GM12878 (cell line): ENCODE data around the gene SYN1. TPM values are rescaled to one million over a fixed set of nuclear protein-coding genes. Genes with fewer than 3 reads are reported as not detected.
A peak's percentile ranks its signal among the peaks of the same experiment; 100 is the strongest.

Experiments used
- ATAC-seq: fragments of 200-7000 bp; cut with Tn5 transposase; 3 replicates; pipeline ENCODE4 v1.9.1; 2020; ENCODE audit warnings: mild to moderate bottlenecking, moderate library complexity
- BruUV-seq: library from RNA; stranded (reverse); fragments of 400-500 nt; replicated peaks from 2 replicates; lab custom pipeline; 2021; lab: Mats Ljungman, UMichigan
- CTCF ChIA-PET: fragments of 300-600 bp; sonication (Branson Sonifier 250); formaldehyde crosslinking; extraction: SDS; loops from one replicate; lab custom pipeline; 2021; ENCODE audit warnings: inconsistent platforms; lab: Yijun Ruan, JAX
- POLR2A ChIA-PET: fragments of 350-600 bp; formaldehyde crosslinking; extraction: SDS; loops from one replicate; lab custom pipeline; 2021; ENCODE audit warnings: inconsistent platforms; lab: Charles Lee
- RAD21 ChIA-PET: fragments of 300-600 bp; sonication (Branson Sonifier 250); formaldehyde crosslinking; loops from one replicate; lab custom pipeline; 2023; ENCODE audit warnings: antibody characterized with exemption; ENCODE audit not compliant: unreplicated experiment; lab: Charles Lee
- SMC1A ChIA-PET: fragments of 300-600 bp; sonication (Branson Sonifier 250); formaldehyde crosslinking; loops from one replicate; lab custom pipeline; 2023; ENCODE audit not compliant: unreplicated experiment, uncharacterized antibody; lab: Charles Lee
- DNase-seq: peaks from one replicate; pipeline ENCODE4 v3.0.0-alpha.2; 2011; ENCODE audit warnings: low read depth, low spot score
- FAIRE-seq: peaks from 3 replicates; lab custom pipeline; 2011; peaks lifted over from hg19 to GRCh38; lab: Jason Lieb, UNC
- H2AFZ ChIP-seq: 2 replicates; pipeline ENCODE4 v1.6.0; 2011; ENCODE audit warnings: low read depth, low read length, control low read depth; ENCODE audit not compliant: control insufficient read depth
- H3K27ac ChIP-seq: 2 replicates; pipeline ENCODE4 v1.5.1; 2011; ENCODE audit warnings: control low read depth; ENCODE audit not compliant: control insufficient read depth, insufficient read depth
- H3K27me3 ChIP-seq, 2 experiments: replicated peaks in 1 of 2; 2 replicates each; pipeline versions ENCODE4 v1.6.0 to v1.6.1; 2011; ENCODE audit warnings: low read length in 1 of 2; ENCODE audit not compliant: control insufficient read depth in 2 of 2, insufficient read depth in 2 of 2
- H3K36me3 ChIP-seq, 2 experiments: 2 replicates each; pipeline ENCODE4 v1.5.1; 2011; ENCODE audit warnings: low read length in 1 of 2; ENCODE audit not compliant: control insufficient read depth in 2 of 2, insufficient read depth in 2 of 2
- H3K4me1 ChIP-seq: 2 replicates; pipeline ENCODE4 v1.6.1; 2011; ENCODE audit warnings: mild to moderate bottlenecking, low read length, moderate library complexity, mixed read lengths; ENCODE audit not compliant: control insufficient read depth, insufficient read depth
- H3K4me2 ChIP-seq: 2 replicates; pipeline ENCODE4 v1.6.0; 2011; ENCODE audit warnings: control low read depth; ENCODE audit not compliant: control insufficient read depth, insufficient read depth
- H3K4me3 ChIP-seq: fragments of 200-600 bp; sonication (generic); 2 replicates; pipeline ENCODE4 v1.5.1; 2016
- H3K79me2 ChIP-seq: 2 replicates; pipeline ENCODE4 v1.6.0; 2011; ENCODE audit warnings: low read length; ENCODE audit not compliant: control insufficient read depth, insufficient read depth
- H3K9ac ChIP-seq: 2 replicates; pipeline ENCODE4 v1.8.0; 2011; ENCODE audit warnings: low read length, control low read depth, mixed read lengths; ENCODE audit not compliant: control insufficient read depth, insufficient read depth
- H3K9me3 ChIP-seq: replicated peaks from 3 replicates; pipeline ENCODE4 v1.5.1; 2011; ENCODE audit warnings: mild to moderate bottlenecking, low read length; ENCODE audit not compliant: control insufficient read depth, insufficient read depth
- H4K20me1 ChIP-seq: 2 replicates; pipeline ENCODE4 v1.6.0; 2011; ENCODE audit not compliant: control insufficient read depth, insufficient read depth
- CHD2 ChIP-seq: IDR thresholded peaks from 2 replicates; pipeline ENCODE4 v1.6.1; 2011; ENCODE audit warnings: low read depth, low read length, improper control_type of control experiment, borderline replicate concordance
- GATAD2B ChIP-seq: fragments of 450-650 bp; conservative IDR thresholded peaks from 2 replicates; pipeline ENCODE4 v1.6.1; 2017; ENCODE audit warnings: low read depth, mild to moderate bottlenecking, moderate library complexity
- IKZF2 ChIP-seq, 2 experiments: fragments of 450-650 bp; IDR thresholded peaks; 2 replicates each; pipeline ENCODE4 v1.6.1; 2017; ENCODE audit warnings: mild to moderate bottlenecking in 2 of 2, moderate library complexity in 2 of 2
- MTA2 ChIP-seq: fragments of 450-650 bp; IDR thresholded peaks from 2 replicates; pipeline ENCODE4 v1.6.1; 2016; ENCODE audit warnings: low read depth, mild to moderate bottlenecking, moderate library complexity
- RAD21 ChIP-seq: IDR thresholded peaks from 2 replicates; pipeline ENCODE4 v1.6.1; 2011; ENCODE audit warnings: mild to moderate bottlenecking, low read depth, low read length, moderate library complexity; ENCODE audit not compliant: insufficient read depth
- SMAD5 ChIP-seq: IDR thresholded peaks from 2 replicates; pipeline ENCODE4 v1.6.1; 2016; ENCODE audit warnings: antibody characterized with exemption, low read depth
- SPI1 ChIP-seq: IDR thresholded peaks from 2 replicates; pipeline ENCODE4 v1.6.1; 2011; ENCODE audit warnings: low read depth, mild to moderate bottlenecking, low read length, moderate library complexity, borderline replicate concordance; ENCODE audit not compliant: insufficient read depth
- TCF12 ChIP-seq: IDR thresholded peaks from 2 replicates; pipeline ENCODE4 v1.6.1; 2011; ENCODE audit warnings: low read depth, mild to moderate bottlenecking, low read length
- TCF7 ChIP-seq: IDR thresholded peaks from 2 replicates; pipeline ENCODE4 v1.6.1; 2014; ENCODE audit warnings: antibody characterized with exemption, borderline replicate concordance
- WGBS: methylation state at CpG from one replicate; pipeline ENCODE4 v1.1.6; 2016; ENCODE audit warnings: low lambda C conversion rate; ENCODE audit not compliant: insufficient replicate concordance, insufficient coverage; ENCODE audit errors: missing lambda C conversion rate; 5-methylcytosine and 5-hydroxymethylcytosine counted together
- in situ Hi-C: fragments of 300-500 bp; cut with MboI; formaldehyde crosslinking; loops from 9 replicates; pipeline ENCODE4 v1.14.3; 2018; ENCODE audit warnings: mixed read lengths
- intact Hi-C: fragments of 100-400 bp; cut with micrococcal nuclease; formaldehyde crosslinking; loops from one replicate; pipeline ENCODE4 v1.14.2; 2022; ENCODE audit not compliant: unreplicated experiment
- polyA plus RNA-seq, 11 experiments: library from polyadenylated mRNA; depleted of rRNA in 4 of 11; unstranded in 6 of 11; stranded (reverse) in 5 of 11; fragments of >200 nt; fragmentation: Nextera tagmentation in 4 of 11; fragmentation: Illumina TruSeq in 1 of 11; extraction: Ambion mirVana in 4 of 11; extraction: Trizol in 1 of 11; gene quantifications; 1 replicate in 1 of 11; 2 replicates in 10 of 11; pipeline versions ENCODE4 v1.2.1 to v1.2.3, GENCODE V29; 2011 to 2016; ENCODE audit warnings: inconsistent platforms in 2 of 11, missing spikeins in 2 of 11, low read depth in 1 of 11
- total RNA-seq, 4 experiments: library from RNA; depleted of rRNA in 3 of 4; stranded (reverse); fragments of >200 nt in 3 of 4; fragmentation: Illumina TruSeq in 1 of 4; extraction: Trizol in 1 of 4; gene quantifications; 2 replicates each; pipeline versions ENCODE4 v1.2.1 to v1.2.3, GENCODE V29; 2013 to 2021
- TF ChIP-seq, protein P1 (sequence below): fragments of 450-650 bp; IDR thresholded peaks from 2 replicates; pipeline ENCODE4 v1.6.1; 2017; ENCODE audit warnings: mild to moderate bottlenecking, moderate library complexity
- TF ChIP-seq, protein P2 (sequence below): IDR thresholded peaks from 2 replicates; pipeline ENCODE4 v1.6.1; 2011; ENCODE audit warnings: mild to moderate bottlenecking, low read depth, low read length, moderate library complexity; ENCODE audit not compliant: insufficient replicate concordance
- TF ChIP-seq, protein P3 (sequence below): fragments of 450-650 bp; IDR thresholded peaks from 2 replicates; pipeline ENCODE4 v1.6.1; 2018; ENCODE audit warnings: borderline replicate concordance, mild to moderate bottlenecking; ENCODE audit not compliant: partially characterized antibody

Gene SYN1
- total and polyA plus RNA-seq, 10 of the 15 experiments (the other 5 are each of a cell fraction or from before 2014, with no cell fraction given): 0.09 to 0.57 (median 0.16) TPM; not detected in 3

DNA sequence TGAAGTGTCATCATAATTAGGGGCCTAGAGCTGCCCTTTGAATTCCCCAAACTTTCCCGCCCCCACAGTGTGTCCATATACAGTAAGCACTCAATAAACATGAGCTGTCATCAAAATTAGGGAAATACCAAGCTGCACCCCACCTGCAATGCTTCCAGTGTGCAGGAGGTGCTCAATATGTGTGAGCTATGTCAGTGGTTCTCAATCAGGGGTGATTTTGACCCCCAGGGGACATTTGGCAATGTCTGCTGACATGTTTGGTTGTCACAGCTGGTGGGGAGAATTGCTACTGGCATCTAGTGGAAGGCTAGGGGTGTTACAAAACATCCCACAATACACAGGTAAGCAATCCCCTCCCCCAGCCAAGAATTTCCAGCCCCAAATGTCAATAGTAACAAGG is 9.3 kb upstream of the SYN1 start:
- ChIA-PET POLR2A (interaction anchor here (0.6 to 1.9 kb wide), 4 partner anchors 15 to 73 kb away, joined by 3 to 6 read pairs (median 3); no protein-coding TSS in a partner anchor), SMC1A (interaction anchor here (0.7 to 1.4 kb wide), 16 partner anchors 9 to 244 kb away, joined by 3 to 7 read pairs (median 4); partner anchors contain the start of genes ARAF and TIMP1), RAD21 (interaction anchor here (0.6 to 2.0 kb wide), 12 partner anchors 8 to 201 kb away, joined by 3 to 10 read pairs (median 5); partner anchors contain the start of genes ELK1 and TIMP1), CTCF (interaction anchor here (0.6 to 2.4 kb wide), 16 partner anchors 9 to 131 kb away, joined by 3 to 16 read pairs (median 4); partner anchors contain the start of gene ELK1)
- Histone ChIP-seq H3K4me3 (no peak overlapping the region), H3K79me2 (no peaks in the 10 kb centered on the region), H3K27ac (peak overlapping the region; percentile 9; the same call in 1 of the 2 replicates), H4K20me1 (no peaks in the 10 kb centered on the region), H2AFZ (no peak overlapping the region), H3K4me1 (peaks cover 23% of the 10 kb centered on the region), H3K27me3 (no peaks in the 10 kb centered on the region), H3K4me2 (peak overlapping the region; percentile 5; the same call in 1 of the 2 replicates), H3K9ac (no peak overlapping the region), H3K36me3 (no peaks in the 10 kb centered on the region; a peak in 1 of 4 replicates), H3K9me3 (no peaks in the 10 kb centered on the region; the same call in 2 of the 3 replicates)
- FAIRE-seq (peak; percentile 27), DNase-seq (no peak), ATAC-seq (peak; percentile 67)
- no TSS peak for BruUV-seq
- in situ Hi-C loops: no loop called here
- WGBS: 55% methylated on average over 1 of the region's 1 CpG
- intact Hi-C loops: loop anchor here (5.0 kb wide), 1 partner anchor 47 kb away; the partner anchor contains the start of gene TIMP1
- TF ChIP-seq, protein P1, sequence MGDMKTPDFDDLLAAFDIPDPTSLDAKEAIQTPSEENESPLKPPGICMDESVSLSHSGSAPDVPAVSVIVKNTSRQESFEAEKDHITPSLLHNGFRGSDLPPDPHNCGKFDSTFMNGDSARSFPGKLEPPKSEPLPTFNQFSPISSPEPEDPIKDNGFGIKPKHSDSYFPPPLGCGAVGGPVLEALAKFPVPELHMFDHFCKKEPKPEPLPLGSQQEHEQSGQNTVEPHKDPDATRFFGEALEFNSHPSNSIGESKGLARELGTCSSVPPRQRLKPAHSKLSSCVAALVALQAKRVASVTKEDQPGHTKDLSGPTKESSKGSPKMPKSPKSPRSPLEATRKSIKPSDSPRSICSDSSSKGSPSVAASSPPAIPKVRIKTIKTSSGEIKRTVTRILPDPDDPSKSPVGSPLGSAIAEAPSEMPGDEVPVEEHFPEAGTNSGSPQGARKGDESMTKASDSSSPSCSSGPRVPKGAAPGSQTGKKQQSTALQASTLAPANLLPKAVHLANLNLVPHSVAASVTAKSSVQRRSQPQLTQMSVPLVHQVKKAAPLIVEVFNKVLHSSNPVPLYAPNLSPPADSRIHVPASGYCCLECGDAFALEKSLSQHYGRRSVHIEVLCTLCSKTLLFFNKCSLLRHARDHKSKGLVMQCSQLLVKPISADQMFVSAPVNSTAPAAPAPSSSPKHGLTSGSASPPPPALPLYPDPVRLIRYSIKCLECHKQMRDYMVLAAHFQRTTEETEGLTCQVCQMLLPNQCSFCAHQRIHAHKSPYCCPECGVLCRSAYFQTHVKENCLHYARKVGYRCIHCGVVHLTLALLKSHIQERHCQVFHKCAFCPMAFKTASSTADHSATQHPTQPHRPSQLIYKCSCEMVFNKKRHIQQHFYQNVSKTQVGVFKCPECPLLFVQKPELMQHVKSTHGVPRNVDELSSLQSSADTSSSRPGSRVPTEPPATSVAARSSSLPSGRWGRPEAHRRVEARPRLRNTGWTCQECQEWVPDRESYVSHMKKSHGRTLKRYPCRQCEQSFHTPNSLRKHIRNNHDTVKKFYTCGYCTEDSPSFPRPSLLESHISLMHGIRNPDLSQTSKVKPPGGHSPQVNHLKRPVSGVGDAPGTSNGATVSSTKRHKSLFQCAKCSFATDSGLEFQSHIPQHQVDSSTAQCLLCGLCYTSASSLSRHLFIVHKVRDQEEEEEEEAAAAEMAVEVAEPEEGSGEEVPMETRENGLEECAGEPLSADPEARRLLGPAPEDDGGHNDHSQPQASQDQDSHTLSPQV: 0 out of 2 replicates have a peak, but pooled peaks have one; percentile 39
- TF ChIP-seq, protein P2, sequence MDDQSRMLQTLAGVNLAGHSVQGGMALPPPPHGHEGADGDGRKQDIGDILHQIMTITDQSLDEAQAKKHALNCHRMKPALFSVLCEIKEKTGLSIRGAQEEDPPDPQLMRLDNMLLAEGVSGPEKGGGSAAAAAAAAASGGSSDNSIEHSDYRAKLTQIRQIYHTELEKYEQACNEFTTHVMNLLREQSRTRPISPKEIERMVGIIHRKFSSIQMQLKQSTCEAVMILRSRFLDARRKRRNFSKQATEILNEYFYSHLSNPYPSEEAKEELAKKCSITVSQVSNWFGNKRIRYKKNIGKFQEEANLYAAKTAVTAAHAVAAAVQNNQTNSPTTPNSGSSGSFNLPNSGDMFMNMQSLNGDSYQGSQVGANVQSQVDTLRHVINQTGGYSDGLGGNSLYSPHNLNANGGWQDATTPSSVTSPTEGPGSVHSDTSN: peak; percentile 41
- TF ChIP-seq RAD21: peak; percentile 64
- TF ChIP-seq CHD2: 0 out of 2 replicates have a peak, but pooled peaks have one; percentile 25
- 0 out of 2 replicates have a peak, but pooled peaks have one; percentile 23 for TF ChIP-seq GATAD2B
- TF ChIP-seq SMAD5: no peak
- TF ChIP-seq, protein P3, sequence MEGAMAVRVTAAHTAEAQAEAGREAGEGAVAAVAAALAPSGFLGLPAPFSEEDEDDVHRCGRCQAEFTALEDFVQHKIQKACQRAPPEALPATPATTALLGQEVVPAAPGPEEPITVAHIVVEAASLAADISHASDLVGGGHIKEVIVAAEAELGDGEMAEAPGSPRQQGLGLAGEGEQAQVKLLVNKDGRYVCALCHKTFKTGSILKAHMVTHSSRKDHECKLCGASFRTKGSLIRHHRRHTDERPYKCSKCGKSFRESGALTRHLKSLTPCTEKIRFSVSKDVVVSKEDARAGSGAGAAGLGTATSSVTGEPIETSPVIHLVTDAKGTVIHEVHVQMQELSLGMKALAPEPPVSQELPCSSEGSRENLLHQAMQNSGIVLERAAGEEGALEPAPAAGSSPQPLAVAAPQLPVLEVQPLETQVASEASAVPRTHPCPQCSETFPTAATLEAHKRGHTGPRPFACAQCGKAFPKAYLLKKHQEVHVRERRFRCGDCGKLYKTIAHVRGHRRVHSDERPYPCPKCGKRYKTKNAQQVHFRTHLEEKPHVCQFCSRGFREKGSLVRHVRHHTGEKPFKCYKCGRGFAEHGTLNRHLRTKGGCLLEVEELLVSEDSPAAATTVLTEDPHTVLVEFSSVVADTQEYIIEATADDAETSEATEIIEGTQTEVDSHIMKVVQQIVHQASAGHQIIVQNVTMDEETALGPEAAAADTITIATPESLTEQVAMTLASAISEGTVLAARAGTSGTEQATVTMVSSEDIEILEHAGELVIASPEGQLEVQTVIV: no peak
- peak in 1 of 2 experiments; percentile 23; a peak in 1 of 4 replicates for TF ChIP-seq IKZF2 (IDR thresholded peaks at IDR 0.05)
- TF ChIP-seq TCF12: peak; percentile 62; the same call in 1 of the 2 replicates
- TF ChIP-seq SPI1: no peak
- no peak for TF ChIP-seq TCF7
- 0 out of 2 replicates have a peak, but pooled peaks have one; percentile 12 for TF ChIP-seq MTA2
